Measurements from ENCODE around the gene G3BP1.
"Not testable (repeated sequence)": the region's sequence is repeated elsewhere in the genome, so short reads cannot be mapped to it uniquely, and the experiment has no call there.

G3BP1 gene

GRCh38 chr5:151757233-151758140, 14.3 kb upstream of the G3BP1 start:
- DNase-seq: no peak

DNA sequence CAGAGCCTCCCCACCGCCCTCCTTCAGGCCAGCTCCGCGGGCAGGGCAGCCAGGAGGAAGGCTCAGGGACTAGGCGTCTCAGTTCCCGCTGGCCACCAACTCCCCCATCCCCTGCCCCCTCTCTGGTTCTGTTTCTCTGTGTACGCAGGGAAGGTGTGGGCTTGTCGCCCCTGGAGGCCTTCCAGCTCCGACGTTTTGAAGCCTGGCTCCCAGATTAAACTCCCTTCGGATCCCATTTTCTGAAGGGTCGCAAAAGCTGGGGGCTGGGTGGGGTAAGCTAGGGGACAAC, 13.7 kb upstream of the G3BP1 start:
- no peak for DNase-seq

- DNase-seq: peak; percentile 84
Observed at GRCh38 chr5:151758430-151759241, 13.1 kb upstream of the G3BP1 start, which contains the start of gene ATOX1. Gene ATOX1, minus strand, starts transcription at chr5:151758631. Its CDS starts 80 bp downstream, at chr5:151758551.

DNA sequence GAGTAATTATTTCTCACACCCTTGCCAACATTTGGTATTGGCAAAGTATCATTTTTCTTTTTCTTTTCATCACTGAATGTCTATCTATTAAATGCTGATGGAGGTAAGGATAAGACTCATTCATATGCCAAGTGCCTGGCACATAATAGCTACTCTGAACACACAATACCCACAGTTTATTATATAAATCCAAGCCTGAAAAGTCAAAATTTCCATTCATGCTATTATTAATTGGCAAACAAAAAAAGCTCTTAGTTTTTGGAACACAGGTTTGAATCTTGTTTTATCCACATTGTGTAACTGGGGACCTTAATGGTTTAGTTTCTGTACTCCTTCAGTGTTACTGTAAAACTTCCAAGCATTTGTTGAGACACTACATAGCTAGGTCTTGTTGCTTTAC, 7.0 kb upstream of the G3BP1 start:
- DNase-seq: no peak

DNA sequence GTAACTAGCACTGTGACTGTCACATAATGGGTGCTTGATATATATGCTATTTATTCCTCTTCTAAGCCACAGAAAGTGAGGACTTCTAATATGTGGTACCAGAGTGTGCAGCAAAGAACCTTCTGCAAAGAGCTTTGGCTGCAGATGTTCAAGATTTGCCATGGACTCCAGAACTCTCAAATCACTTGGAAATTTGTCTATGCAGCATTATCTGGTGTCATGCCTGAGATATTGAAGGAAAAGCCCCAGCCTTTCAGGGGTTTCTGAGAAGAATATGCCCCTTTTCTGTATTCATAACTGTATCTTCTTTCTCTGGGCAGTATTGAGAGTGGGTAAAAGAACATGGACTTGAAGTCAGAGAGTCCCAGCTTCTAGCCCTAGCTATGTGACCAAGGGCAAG, 4.8 kb upstream of the G3BP1 start:
- no peak for DNase-seq

GRCh38 chr5:151770383-151771258, 1.1 kb upstream of the G3BP1 start:
- no peak for DNase-seq

DNA sequence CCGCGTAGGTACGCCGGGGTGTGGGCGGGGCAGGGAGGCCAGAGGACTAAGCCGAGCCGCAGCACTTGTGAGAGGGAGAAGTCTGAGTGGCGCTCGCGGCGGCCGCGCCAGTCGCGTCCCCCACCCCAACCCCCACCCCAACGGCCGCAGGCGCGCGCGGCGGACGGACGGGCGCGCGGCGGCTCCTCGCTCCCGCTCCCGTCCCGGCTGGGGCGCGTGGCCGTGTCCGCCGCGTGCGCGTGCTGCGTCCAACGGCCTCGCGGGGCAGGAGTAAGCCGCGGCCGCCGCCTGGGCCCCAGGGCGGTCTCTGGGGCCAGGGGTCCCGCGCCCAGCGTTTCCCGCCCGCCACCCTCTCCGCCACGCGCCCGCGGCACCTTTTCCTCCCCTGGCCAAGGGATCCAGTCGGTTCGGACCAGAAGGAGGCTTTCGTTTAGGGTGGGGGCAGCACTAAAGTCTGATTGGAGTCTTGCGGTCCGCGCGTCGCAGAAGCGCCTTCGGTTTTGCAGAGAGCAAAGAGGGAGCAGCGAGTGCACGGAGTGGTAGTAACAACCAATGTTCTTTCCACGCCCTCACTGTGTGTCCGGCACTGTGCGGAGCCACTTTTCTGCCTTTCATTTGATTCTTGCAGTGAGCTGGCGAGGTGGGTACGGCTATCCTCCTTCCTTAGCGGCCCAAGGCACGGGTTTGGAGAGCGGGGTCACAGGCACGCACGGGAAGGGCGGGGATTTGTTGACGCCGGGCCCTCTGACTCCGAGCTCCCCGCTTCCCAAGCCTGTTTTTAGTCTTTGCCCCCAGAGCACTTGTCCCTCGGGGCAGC, 483 bp downstream of the G3BP1 start:
- peak; percentile 33 for DNase-seq

GRCh38 chr5:151772846-151773561, 1.2 kb downstream of the G3BP1 start:
- no peak for DNase-seq

DNA sequence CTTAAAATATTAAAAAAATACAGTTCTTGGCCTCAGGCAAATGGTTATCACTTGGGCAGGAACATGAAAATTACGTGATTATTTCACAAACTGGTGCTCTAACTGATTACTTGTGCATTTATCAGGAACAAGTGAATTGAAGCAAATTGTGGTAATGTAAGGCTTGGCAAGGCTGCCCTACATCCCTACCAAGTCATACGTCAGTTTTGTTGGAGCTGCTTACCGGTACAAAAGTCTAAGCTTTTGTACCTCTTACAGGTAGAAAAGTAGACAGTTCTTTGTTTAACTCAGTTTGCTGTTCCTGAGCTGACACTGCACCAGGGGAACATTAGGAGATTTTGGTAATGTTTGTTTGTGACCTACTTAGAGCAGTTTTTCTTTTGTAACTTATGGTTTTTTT, 2.2 kb downstream of the G3BP1 start:
- no peak for DNase-seq

- DNase-seq: no peak
Observed at GRCh38 chr5:151775025-151775606, 3.4 kb downstream of the G3BP1 start.

DNA sequence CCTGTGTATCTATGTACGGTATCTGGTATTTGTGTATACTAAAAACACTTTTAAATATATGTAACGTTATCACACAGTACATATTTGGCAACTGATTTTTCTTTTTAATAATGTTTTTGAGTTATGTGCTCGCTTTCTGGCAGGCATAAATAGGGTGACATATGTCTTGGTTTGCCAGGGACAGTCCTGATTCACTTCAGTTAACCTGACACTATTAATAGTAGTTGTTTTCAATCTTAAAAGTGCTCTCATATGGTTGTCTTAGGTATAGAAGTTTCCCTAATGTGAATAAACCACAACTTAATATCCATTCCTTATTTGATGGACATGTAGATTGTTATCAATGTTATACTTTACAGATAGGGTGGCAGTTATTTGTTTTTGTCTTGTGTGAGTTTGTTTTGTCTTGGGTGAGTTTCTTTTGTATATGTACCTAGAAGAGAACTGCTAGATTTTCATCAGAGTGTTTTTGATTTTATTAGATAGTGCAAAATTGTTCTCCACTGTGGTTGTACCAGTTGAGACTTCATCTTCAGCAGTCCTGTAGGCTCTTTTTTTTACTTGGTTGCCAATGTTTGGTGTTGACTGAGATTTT, 7.9 kb downstream of the G3BP1 start:
- DNase-seq: no peak

GRCh38 chr5:151780348-151780747, 8.6 kb downstream of the G3BP1 start:
- DNase-seq: no peak

DNA sequence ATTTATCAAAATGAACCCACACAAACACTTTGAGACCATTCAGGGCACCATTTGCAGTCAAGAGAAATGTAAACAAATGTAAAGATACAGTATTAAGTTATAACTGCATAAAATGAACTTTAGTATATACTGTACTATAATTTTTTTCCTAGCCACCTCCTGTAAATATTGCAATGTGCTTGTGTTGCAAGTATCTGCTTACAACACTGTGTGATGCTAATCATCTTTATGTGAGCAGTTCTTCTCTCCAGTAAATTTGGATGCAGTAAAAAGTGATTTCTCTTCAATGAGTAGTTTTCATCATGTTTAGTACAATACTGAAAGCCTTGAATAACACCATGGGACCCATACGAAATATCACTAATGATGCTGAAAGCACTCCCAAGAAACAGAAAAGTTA, 9.4 kb downstream of the G3BP1 start:
- no peak for DNase-seq

GRCh38 chr5:151783664-151784063, 11.9 kb downstream of the G3BP1 start:
- DNase-seq: not testable (repeated sequence)

DNA sequence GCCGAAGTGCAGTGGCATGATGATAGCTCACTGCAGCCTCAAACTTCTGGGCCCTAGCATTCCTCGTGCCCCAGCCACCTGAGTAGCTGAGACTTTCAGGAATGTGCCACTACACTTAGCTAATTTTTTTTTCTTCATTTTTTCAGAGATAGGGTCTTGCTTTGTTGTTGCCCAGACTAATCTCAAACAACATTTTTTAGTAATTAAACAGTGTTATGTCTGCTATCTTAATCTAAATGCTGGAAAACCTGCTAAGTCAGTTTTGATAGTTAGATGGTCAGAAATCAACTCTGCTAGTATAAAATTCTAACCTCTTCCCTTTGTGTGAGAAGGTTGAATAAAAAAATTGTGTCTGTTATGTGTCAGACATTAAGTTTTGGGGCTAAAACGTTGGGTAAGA, 12.4 kb downstream of the G3BP1 start:
- DNase-seq: no peak

- no peak for DNase-seq
Observed at GRCh38 chr5:151786468-151786867, 14.7 kb downstream of the G3BP1 start.

DNA sequence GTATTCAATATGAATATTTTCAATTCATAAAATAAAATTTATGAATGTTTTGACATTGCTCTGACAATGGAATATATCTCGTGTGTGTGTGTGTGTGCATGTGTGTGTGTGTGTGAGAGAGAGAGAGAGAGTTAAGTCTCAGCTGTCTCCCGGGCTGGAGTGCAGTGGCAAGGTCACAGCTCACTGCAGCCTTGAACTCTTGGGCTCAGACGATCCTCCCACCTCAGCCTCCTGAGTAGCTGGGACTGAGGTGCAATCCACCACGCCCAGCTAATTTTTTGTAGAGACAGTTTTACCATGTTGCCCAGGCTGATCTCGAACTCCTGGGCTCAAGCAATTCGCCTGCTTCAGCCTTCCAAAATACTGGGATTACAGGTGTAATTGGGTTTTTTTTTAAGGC, 16.1 kb downstream of the G3BP1 start:
- no peak for DNase-seq

DNA sequence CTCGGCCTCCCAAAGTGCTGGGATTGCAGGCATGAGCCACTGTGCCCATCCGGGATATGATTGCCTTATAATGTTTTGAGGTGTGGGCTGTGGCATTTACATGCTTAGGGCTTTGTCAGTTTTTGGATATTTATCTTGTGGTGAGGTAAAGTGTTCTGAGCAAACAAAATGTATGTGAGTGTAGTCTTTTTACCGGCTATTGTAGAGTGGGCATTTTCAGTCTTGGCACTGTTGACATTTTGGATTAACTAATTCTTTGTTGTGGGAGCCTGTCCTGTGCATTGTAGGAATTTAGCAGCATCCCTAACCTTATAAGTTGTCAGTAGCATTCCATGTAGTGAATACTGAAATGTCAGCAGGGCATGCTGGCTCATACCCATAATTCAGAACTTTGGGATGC, 21.6 kb downstream of the G3BP1 start:
- DNase-seq: no peak

GRCh38 chr5:151795426-151795825, 23.7 kb downstream of the G3BP1 start:
- DNase-seq: no peak

GRCh38 chr5:151798674-151799073, 26.9 kb downstream of the G3BP1 start:
- DNase-seq: no peak

DNA sequence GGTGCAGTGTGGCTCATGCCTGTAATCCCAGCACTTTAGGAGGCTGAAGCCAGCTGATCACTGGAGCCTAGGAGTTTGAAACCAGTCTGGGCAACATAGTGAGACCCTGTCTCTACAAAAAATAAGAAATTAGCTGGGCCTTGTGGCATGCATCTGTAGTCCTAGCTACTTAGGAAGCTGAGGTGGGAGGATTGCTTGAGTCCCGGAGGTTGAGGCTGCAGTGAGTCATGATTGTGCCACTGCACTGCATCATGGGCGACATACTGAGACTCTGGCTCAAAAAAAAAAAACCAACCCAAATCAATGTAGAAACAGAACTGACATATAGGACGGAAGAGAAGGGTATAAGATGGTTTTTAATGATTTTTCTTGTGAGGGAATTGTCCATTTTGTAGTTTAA, 27.7 kb downstream of the G3BP1 start:
- DNase-seq: no peak

Data from activated CD4-positive, alpha-beta T cell treated with anti-CD3 and anti-CD28 coated beads for 1 hour (primary cell).